Activated CD4-positive, alpha-beta T cell treated with anti-CD3 and anti-CD28 coated beads for 24 hours (primary cell): ENCODE results near the gene CCDC192.

Experiments used
- DNase-seq, 2 donors: peaks; one replicate each; pipeline ENCODE4 v3.0.0-alpha.2; 2020; ENCODE audit warnings: low read depth in 2 of 2

The CCDC192 gene

GRCh38 chr5:127885176-127885575 lies 182.0 kb downstream of the CCDC192 start:
- DNase-seq, result no peak

GRCh38 chr5:127886081-127886480 lies 182.9 kb downstream of the CCDC192 start:
- no peak for DNase-seq

- DNase-seq, result no peak
These were observed 184.1 kb downstream of the CCDC192 start for GRCh38 chr5:127887282-127887681.

- no peak for DNase-seq
These were observed 188.8 kb downstream of the CCDC192 start for GRCh38 chr5:127891942-127892341.

- no peak for DNase-seq
These were observed 189.4 kb downstream of the CCDC192 start for GRCh38 chr5:127892467-127893207.

GRCh38 chr5:127893232-127893631 lies 190.0 kb downstream of the CCDC192 start:
- no peak for DNase-seq

- no peak for DNase-seq
These were observed 191.3 kb downstream of the CCDC192 start for GRCh38 chr5:127894461-127894860.

GRCh38 chr5:127898551-127899213 lies 195.5 kb downstream of the CCDC192 start:
- DNase-seq, result no peak

GRCh38 chr5:127899214-127899610 lies 196.0 kb downstream of the CCDC192 start:
- DNase-seq, result no peak

GRCh38 chr5:127906562-127907204 lies 203.5 kb downstream of the CCDC192 start:
- DNase-seq, result no peak

GRCh38 chr5:127907907-127908306 lies 204.7 kb downstream of the CCDC192 start:
- no peak for DNase-seq

- DNase-seq, result no peak
These were observed 205.9 kb downstream of the CCDC192 start for GRCh38 chr5:127909066-127909465.

- DNase-seq, result no peak
These were observed 206.6 kb downstream of the CCDC192 start for GRCh38 chr5:127909821-127910220.

- no peak for DNase-seq
These were observed 207.2 kb downstream of the CCDC192 start for GRCh38 chr5:127910307-127910956.

- no peak for DNase-seq
These were observed 208.4 kb downstream of the CCDC192 start for GRCh38 chr5:127911619-127912018.

GRCh38 chr5:127912411-127912810 lies 209.2 kb downstream of the CCDC192 start:
- DNase-seq, result no peak

GRCh38 chr5:127916885-127917573 lies 213.8 kb downstream of the CCDC192 start:
- no peak for DNase-seq

- no peak for DNase-seq
These were observed 216.0 kb downstream of the CCDC192 start for GRCh38 chr5:127919006-127919796.

GRCh38 chr5:127919818-127920217 lies 216.6 kb downstream of the CCDC192 start:
- no peak for DNase-seq

- no peak for DNase-seq
These were observed 217.7 kb downstream of the CCDC192 start for GRCh38 chr5:127920936-127921335.

- DNase-seq, result no peak
These were observed 219.4 kb downstream of the CCDC192 start for GRCh38 chr5:127922603-127923002.
